ENCODE results near the gene WSB1. TPM values are rescaled to one million over a fixed set of nuclear protein-coding genes. Genes with fewer than 3 reads are reported as not detected.
"Not testable (repeated sequence)": the region's sequence is repeated elsewhere in the genome, so short reads cannot be mapped to it uniquely, and the experiment has no call there.

WSB1 gene
- total RNA-seq, 2 donors from 2014 or later = 137 to 146 TPM

DNA sequence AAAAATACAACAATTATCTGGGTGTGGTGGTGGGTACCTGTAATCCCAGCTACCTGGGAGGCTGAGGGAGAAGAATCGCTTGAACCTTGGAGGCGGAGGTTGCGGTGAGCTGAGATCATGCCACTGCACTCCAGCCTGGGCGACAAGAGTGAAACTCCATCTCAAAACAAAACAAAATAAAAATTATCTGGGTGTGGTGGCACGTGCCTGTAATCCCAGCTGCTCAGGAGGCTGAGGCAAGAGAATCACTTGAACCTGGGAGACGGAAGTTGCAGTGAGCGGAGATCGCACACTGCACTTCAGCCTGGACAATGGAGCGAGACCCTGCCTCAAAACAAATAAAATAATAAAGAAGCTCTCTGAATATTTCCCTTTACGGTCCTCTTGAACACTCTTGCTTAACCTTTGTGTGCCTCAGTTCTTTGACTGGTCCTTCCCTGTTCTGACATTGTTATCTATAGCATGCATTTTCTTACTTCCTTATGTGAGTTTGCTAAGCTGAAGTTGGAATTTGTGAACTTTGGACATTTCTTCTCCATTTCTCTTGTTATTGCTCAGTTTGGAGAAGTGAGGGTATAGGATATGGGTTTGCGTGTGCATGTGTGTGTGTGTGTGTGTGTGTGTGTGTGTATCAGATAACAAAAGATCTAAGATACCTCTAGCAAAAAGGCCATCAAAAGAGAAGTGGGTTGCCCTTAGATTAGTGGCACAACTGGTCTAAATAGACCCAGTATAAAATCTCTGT is 29.7 kb upstream of the WSB1 start:
- H3K9me3 ChIP-seq (ENCODE audit: control insufficient read depth, low read length, poor library complexity, severe bottlenecking) = no peaks in the 10 kb centered on the region
- Mint-ChIP-seq H3K36me3 (ENCODE audit: low read depth) (peaks cover 2% of the 10 kb centered on the region), H3K27me3 (peaks cover 24% of the 10 kb centered on the region), H3K4me1 (peaks cover 7% of the 10 kb centered on the region), H3K27ac (no peak overlapping the region), H3K4me3 (no peak overlapping the region)
- ATAC-seq = no peak
- DNase-seq = no peak

GRCh38 chr17:27265333-27265732 is 28.6 kb upstream of the WSB1 start:
- ATAC-seq = no peak
- no peak overlapping the region for H3K27ac Mint-ChIP-seq
- no peak for DNase-seq
- H3K27me3 Mint-ChIP-seq = peaks cover 27% of the 10 kb centered on the region
- H3K4me1 Mint-ChIP-seq = peaks cover 11% of the 10 kb centered on the region
- H3K36me3 Mint-ChIP-seq (ENCODE audit: low read depth) = peaks cover 3% of the 10 kb centered on the region
- no peak overlapping the region for H3K4me3 Mint-ChIP-seq
- H3K9me3 ChIP-seq (ENCODE audit: control insufficient read depth, low read length, poor library complexity, severe bottlenecking) = no peaks in the 10 kb centered on the region

DNA sequence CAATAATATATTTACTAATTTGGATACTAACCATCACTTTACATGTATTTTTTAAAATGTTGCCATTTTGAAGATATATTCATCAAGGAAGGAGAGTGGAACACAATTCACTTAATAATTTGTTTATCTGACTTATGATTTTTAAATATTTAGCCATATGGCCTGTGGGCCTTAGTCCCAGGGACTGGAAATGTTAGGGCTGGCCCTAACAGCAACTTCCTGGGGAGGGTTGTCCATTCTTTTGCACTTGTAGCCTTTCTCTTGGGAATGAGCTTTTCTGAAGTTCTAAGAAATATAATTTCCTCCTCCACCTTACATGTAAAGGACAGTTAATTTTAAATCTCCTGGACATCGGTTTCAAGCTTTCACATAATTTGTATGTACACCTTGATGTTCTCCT is 27.7 kb upstream of the WSB1 start:
- peaks cover 3% of the 10 kb centered on the region for H3K36me3 Mint-ChIP-seq (ENCODE audit: low read depth)
- peaks cover 11% of the 10 kb centered on the region for H3K4me1 Mint-ChIP-seq
- no peaks in the 10 kb centered on the region for H3K9me3 ChIP-seq (ENCODE audit: control insufficient read depth, low read length, poor library complexity, severe bottlenecking)
- no peak overlapping the region for H3K4me3 Mint-ChIP-seq
- DNase-seq (no peak), ATAC-seq (no peak)
- no peak overlapping the region for H3K27ac Mint-ChIP-seq
- peaks cover 27% of the 10 kb centered on the region for H3K27me3 Mint-ChIP-seq

DNA sequence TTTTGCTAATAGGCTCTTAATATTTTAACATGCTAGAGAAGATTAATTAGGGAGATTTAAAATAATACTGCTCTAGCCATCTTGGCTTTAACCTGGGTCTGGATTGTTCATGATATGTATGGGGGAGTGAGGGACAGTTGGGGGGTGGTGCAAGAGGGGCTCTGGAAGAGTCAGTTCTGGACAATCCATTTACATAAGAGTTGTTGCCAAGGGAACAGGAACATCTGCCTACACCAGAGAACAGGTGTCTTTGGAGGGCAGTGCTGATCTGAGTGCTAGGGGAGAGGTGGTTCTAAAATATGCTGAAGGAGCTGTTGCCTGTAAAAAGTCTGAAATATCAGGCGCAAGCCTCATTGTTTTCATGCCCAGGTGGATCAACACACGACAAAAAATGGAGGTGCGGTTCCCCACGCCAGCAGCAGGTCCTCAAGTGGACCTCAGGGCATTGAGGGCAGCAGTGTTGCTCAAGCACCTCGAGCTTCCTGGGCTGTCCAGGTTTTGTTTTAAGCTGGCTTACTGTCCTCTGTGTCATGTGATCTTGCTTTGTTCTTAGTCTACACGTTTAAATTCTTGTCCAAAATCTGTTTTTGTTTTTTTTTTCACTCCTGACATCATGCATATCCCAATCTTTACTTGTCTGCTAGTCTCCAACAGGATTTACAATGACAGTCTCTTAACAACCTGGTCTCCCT is 25.4 kb upstream of the WSB1 start:
- ATAC-seq = no peak
- no peak for DNase-seq
- Mint-ChIP-seq H3K4me1 (peaks cover 13% of the 10 kb centered on the region), H3K4me3 (no peak overlapping the region), H3K27ac (no peak overlapping the region), H3K27me3 (peaks cover 32% of the 10 kb centered on the region), H3K36me3 (ENCODE audit: low read depth) (peaks cover 3% of the 10 kb centered on the region)
- H3K9me3 ChIP-seq (ENCODE audit: control insufficient read depth, low read length, poor library complexity, severe bottlenecking) = no peaks in the 10 kb centered on the region

- ATAC-seq = no peak
- Mint-ChIP-seq H3K4me1 (peaks cover 13% of the 10 kb centered on the region), H3K4me3 (no peak overlapping the region), H3K36me3 (ENCODE audit: low read depth) (peaks cover 3% of the 10 kb centered on the region), H3K27me3 (peaks cover 30% of the 10 kb centered on the region), H3K27ac (no peak overlapping the region)
- no peak for DNase-seq
- H3K9me3 ChIP-seq (ENCODE audit: control insufficient read depth, low read length, poor library complexity, severe bottlenecking) = no peaks in the 10 kb centered on the region
These were observed 24.7 kb upstream of the WSB1 start for GRCh38 chr17:27269201-27269600.

DNA sequence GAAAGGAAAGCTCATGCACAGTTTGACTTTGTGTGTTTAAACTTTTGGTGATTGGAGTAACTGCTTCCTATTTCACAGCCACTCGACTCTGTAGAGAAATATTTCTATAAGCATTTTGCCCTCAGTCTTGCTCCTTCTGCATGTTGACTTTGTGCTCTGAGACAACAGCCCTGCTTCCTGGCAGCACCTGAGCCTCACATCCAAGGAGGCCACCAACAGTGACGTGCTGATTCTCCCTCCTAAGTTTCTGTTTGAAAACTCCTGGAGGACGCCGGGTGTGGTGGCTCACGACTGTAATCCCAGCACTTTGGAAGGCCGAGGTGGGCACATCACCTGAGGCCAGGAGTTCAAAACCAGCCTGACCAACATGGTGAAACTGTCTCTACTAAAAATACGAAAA is 23.9 kb upstream of the WSB1 start:
- DNase-seq (no peak), ATAC-seq (no peak)
- Mint-ChIP-seq H3K4me3 (no peak overlapping the region), H3K27ac (no peak overlapping the region), H3K27me3 (peaks cover 27% of the 10 kb centered on the region), H3K36me3 (ENCODE audit: low read depth) (peaks cover 3% of the 10 kb centered on the region), H3K4me1 (peaks cover 13% of the 10 kb centered on the region)
- no peaks in the 10 kb centered on the region for H3K9me3 ChIP-seq (ENCODE audit: control insufficient read depth, low read length, poor library complexity, severe bottlenecking)

DNA sequence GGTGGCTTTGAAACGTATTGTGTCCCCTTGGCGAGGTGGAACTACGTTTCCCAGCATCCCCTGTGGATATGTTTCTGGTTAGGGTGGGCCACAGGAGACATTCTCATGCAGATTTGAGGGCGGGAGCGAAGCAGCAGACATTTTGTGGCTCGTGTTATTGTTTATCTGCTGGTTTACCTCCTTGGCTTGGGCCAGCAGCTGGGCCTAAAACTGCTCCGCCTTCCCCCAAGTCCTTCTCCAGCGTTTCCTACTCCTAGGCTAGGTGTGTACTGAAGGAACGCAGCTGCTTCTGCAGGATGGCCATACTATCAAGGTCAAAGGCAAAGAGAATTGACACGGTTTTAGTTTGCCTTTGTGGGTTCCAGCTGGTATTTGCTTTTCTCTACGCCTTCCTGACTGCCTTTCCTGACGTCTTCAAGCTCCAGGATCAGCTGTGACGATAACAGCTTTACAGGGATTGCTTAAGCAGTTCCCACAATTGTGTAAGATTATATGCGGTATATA is 17.2 kb upstream of the WSB1 start:
- Mint-ChIP-seq H3K4me3 (no peak overlapping the region), H3K4me1 (peaks cover 4% of the 10 kb centered on the region), H3K27me3 (peaks cover 9% of the 10 kb centered on the region), H3K27ac (no peak overlapping the region), H3K36me3 (ENCODE audit: low read depth) (no peaks in the 10 kb centered on the region)
- no peak for ATAC-seq
- H3K9me3 ChIP-seq (ENCODE audit: control insufficient read depth, low read length, poor library complexity, severe bottlenecking) = no peaks in the 10 kb centered on the region
- DNase-seq = no peak

- not testable (repeated sequence) for DNase-seq; H3K27me3 Mint-ChIP-seq; H3K4me3 Mint-ChIP-seq; H3K4me1 Mint-ChIP-seq; H3K36me3 Mint-ChIP-seq (ENCODE audit: low read depth); H3K27ac Mint-ChIP-seq; H3K9me3 ChIP-seq (ENCODE audit: control insufficient read depth, low read length, poor library complexity, severe bottlenecking); ATAC-seq
These were observed 14.8 kb upstream of the WSB1 start for GRCh38 chr17:27279132-27279531.

DNA sequence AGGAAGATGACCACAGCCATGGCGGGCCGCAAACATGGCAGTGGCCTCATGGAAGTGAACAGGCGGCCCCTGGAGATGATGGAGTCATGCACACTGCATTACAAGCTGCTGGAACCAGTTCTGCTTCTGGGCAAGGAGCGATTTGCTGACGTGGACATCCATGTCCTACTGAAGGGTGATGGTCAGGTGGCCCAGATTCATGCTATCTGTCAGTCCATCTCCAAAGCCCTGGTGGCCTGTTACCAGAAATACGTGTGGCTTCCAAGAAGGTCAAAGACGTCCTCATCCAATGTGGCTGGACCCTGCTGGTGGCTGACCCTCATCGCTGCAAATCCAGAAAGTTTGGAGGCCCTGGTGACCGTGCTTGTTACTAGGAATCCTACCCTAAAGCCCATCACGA is 13.4 kb upstream of the WSB1 start:
- H3K4me1 Mint-ChIP-seq = peaks cover 7% of the 10 kb centered on the region
- ATAC-seq (no peak), DNase-seq (no peak)
- H3K27me3 Mint-ChIP-seq = peaks cover 6% of the 10 kb centered on the region
- H3K36me3 Mint-ChIP-seq (ENCODE audit: low read depth) = no peaks in the 10 kb centered on the region
- no peak overlapping the region for H3K27ac Mint-ChIP-seq
- H3K4me3 Mint-ChIP-seq = no peak overlapping the region
- no peaks in the 10 kb centered on the region for H3K9me3 ChIP-seq (ENCODE audit: control insufficient read depth, low read length, poor library complexity, severe bottlenecking)

DNA sequence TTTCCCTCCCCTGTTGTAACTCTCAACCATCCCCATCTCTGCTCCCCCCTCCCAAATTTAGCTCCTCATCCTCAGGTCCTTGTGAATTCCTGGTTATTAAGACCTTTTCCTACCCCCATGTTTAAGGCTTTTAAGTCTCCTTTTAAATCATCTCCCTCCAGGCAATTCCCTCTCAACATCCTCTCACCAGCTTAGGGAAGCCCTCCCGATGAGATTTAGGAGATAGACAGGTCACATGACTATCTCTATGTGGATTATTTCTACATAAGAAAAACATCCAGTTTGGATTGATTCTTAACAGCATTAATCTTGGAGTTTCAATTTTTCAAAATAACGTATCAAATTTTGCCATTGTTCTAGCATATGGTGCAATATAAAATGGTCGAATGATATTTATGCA is 12.5 kb upstream of the WSB1 start:
- ATAC-seq (no peak), DNase-seq (no peak)
- H3K9me3 ChIP-seq (ENCODE audit: control insufficient read depth, low read length, poor library complexity, severe bottlenecking) = no peaks in the 10 kb centered on the region
- Mint-ChIP-seq H3K4me1 (peaks cover 7% of the 10 kb centered on the region), H3K4me3 (no peak overlapping the region), H3K27me3 (peaks cover 6% of the 10 kb centered on the region), H3K27ac (no peak overlapping the region), H3K36me3 (ENCODE audit: low read depth) (no peaks in the 10 kb centered on the region)

GRCh38 chr17:27282054-27282551 is 11.8 kb upstream of the WSB1 start:
- no peaks in the 10 kb centered on the region for H3K9me3 ChIP-seq (ENCODE audit: control insufficient read depth, low read length, poor library complexity, severe bottlenecking)
- no peak for DNase-seq
- no peak overlapping the region for H3K4me3 Mint-ChIP-seq
- peaks cover 6% of the 10 kb centered on the region for H3K27me3 Mint-ChIP-seq
- no peak overlapping the region for H3K27ac Mint-ChIP-seq
- peaks cover 7% of the 10 kb centered on the region for H3K4me1 Mint-ChIP-seq
- no peak for ATAC-seq
- no peaks in the 10 kb centered on the region for H3K36me3 Mint-ChIP-seq (ENCODE audit: low read depth)

DNA sequence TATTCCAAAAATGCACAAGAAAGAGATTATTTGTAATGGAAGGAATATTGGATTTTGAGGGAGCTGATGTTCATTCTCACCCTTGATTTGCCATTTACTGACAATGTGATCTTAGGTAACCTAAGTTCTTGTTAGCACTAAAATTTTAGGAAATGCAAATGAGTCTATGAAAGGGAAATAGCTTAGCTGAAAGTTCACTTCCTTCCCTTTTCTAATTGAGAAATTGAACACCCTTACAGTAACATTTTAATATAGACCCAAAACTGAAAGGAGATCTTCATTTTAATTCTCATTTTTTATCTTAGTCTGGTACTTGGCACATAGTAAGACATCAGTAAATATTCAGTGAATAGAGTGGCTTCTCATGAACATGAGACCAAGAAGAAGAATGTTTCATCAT is 10.9 kb upstream of the WSB1 start:
- H3K9me3 ChIP-seq (ENCODE audit: control insufficient read depth, low read length, poor library complexity, severe bottlenecking) = no peaks in the 10 kb centered on the region
- H3K4me3 Mint-ChIP-seq = no peak overlapping the region
- no peak overlapping the region for H3K27ac Mint-ChIP-seq
- ATAC-seq (no peak), DNase-seq (no peak)
- peaks cover 7% of the 10 kb centered on the region for H3K4me1 Mint-ChIP-seq
- peaks cover 10% of the 10 kb centered on the region for H3K27me3 Mint-ChIP-seq
- no peaks in the 10 kb centered on the region for H3K36me3 Mint-ChIP-seq (ENCODE audit: low read depth)

- H3K27ac Mint-ChIP-seq = no peak overlapping the region
- H3K9me3 ChIP-seq (ENCODE audit: control insufficient read depth, low read length, poor library complexity, severe bottlenecking) = no peaks in the 10 kb centered on the region
- no peak overlapping the region for H3K4me3 Mint-ChIP-seq
- H3K36me3 Mint-ChIP-seq (ENCODE audit: low read depth) = no peaks in the 10 kb centered on the region
- H3K4me1 Mint-ChIP-seq = peaks cover 7% of the 10 kb centered on the region
- peaks cover 12% of the 10 kb centered on the region for H3K27me3 Mint-ChIP-seq
- no peak for ATAC-seq
- DNase-seq = no peak
These were observed 10.2 kb upstream of the WSB1 start for GRCh38 chr17:27283751-27284150.
